NT2/D1 (cell line): ENCODE results near the gene UFL1.

Source experiments
- SUZ12 ChIP-seq: IDR thresholded peaks from 2 replicates; pipeline ENCODE4 v1.6.1; 2011; ENCODE audit not compliant: insufficient read length, insufficient read depth; ENCODE audit errors: extremely low read depth
- YY1 ChIP-seq: IDR thresholded peaks from 2 replicates; pipeline ENCODE4 v1.6.1; 2011; ENCODE audit not compliant: insufficient read length, insufficient read depth
- ZNF274 ChIP-seq: IDR thresholded peaks from 2 replicates; pipeline ENCODE4 v1.6.1; 2011; ENCODE audit warnings: mild to moderate bottlenecking, low read depth, low read length

DNA sequence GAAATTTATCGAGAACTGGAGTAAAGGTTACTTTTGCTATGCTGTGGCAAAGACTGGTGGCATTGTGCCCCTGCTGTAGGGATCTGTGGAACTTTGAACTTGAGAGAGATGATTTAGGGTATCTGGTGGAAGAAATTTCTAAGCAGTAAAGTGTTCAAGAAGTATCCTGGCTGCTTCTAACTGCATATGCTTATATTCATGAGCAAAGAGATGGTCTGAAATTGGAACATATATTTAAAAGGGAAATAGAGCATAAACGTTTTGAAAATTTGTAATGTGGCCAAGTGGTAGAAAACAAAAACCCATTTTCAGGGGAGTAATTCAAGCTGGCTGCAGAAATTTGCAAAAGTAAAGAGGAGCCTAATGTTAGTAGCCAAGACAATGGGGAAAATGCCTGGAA lies 12.3 kb upstream of the UFL1 start:
- TF ChIP-seq ZNF274 (no peak), SUZ12 (no peak), YY1 (no peak)
